HG02759 (cell line): ENCODE measurements around the gene PSTK.

Experiments used
- ATAC-seq: cut with Tn5 transposase; IDR thresholded peaks from one replicate; pipeline ENCODE4 v1.9.1; 2021; ENCODE audit warnings: mild to moderate bottlenecking, moderate library complexity; ENCODE audit not compliant: unreplicated experiment

PSTK gene

GRCh38 chr10:122990278-122990677 is 10.1 kb downstream of the PSTK start:
- ATAC-seq, result no peak

DNA sequence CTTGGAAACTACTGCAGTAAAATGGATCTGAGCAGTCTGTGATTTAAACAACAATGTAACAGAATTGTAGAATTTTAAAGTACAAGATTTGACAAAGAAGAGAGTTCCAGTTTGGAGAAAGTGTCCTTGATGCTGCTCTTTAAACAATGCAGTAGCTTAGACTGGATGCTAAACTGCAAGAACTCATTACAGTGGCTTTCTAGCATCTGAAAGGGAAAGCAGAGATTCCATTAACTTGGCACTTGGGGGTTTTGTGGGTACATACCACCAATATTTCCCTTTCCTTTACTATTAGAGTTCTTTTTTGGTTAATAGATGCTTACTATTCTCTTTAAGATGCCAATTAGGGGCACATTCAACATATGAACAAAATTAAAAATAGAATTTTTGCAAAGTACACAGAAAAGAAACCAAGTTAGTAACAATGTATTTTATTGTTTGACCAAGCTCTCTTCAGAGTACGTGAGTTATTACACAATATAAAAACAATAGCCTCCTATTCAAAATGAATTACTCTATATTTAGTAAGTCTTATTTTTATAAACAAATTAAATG is 11.9 kb downstream of the PSTK start:
- no peak for ATAC-seq

DNA sequence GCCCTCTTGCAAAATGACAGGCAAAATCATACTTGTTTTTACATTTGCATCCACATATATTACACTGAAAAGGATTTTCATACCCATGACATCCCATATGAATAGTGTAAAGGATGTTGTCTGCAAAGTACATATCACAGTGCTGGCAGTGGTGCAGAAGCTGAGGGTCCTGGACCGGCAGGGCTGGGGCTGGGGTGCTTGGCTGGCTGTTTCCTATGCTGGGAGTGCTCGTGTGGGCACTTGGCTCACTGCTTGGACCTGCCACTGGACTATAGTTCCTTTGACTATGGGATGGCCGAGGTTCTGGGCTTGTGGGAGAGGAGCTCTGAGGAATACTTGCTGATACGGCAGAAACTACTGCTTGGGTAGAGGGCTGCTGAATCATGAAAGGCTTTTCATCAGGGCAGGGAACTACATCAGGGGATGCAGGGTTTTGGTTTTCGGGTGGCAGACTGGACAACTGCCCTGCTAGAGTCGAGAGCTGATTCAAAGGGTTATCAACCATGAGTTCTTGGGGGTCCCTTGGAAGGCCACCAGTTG is 13.7 kb downstream of the PSTK start:
- ATAC-seq, result no peak

DNA sequence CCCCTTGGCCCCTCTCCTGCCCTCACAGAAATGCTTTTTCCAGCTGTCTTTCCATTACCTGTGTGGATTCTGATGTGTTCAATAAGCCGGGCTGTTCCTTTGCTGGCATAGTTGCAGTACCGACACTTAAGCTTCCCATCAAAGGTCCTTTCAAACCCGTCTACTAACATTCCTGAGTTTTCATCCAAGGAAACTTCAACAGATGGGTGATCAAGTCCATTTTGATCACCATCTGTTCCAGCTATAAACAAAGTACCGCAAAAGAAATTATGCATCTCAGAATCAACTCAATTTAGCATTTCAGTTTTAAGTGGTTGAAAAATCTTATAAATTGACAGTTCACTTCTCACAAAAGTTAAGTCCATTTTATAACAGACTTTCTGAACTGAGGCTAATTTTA is 15.7 kb downstream of the PSTK start:
- no peak for ATAC-seq

DNA sequence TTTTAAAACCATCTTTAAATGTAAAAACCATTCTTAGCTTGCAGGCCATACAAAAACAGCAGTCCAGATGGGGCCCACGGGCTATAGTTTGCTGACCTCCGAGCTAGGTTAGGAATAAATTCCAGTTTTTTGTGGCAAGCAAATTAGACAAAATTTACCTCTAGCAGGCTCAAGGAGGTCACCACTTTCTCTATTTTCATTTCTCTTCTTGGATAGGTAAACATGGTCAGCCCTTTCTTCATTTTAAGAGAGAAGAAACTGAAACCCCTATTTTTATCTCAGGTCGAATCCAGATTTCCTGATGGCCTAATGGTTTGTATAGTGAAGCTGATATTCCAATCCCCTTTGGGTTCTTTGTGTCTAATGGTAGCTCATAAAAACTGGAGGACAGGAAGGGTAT is 17.7 kb downstream of the PSTK start:
- ATAC-seq, result no peak

DNA sequence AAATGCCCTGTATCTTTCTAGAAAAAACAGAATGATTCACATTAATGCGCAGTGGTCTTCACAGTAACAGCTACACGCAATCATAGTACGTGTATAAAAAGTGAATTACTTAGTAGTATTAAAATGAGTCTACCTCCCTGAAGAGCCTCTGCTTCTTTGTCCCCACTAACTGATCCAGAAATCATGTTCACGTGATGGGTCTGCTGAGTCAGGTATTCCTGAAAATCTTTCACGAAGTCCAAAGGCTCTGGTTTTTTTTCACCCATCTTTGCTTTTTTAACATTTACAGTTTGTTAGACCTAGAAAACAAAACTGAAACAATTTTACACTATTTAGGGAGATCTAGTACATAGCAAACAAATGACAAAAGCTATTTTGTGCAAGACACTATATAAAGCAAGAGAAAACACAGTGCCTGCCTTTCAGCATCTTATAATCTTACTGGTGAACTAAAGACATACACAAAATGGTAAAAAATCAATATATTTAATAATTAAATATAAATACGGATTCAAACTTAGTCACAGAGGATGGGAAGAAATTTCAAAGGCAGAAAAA is 18.2 kb downstream of the PSTK start:
- ATAC-seq, result no peak

GRCh38 chr10:122998934-122999333 is 18.7 kb downstream of the PSTK start:
- no peak for ATAC-seq

GRCh38 chr10:122999347-122999746 is 19.1 kb downstream of the PSTK start:
- no peak for ATAC-seq

DNA sequence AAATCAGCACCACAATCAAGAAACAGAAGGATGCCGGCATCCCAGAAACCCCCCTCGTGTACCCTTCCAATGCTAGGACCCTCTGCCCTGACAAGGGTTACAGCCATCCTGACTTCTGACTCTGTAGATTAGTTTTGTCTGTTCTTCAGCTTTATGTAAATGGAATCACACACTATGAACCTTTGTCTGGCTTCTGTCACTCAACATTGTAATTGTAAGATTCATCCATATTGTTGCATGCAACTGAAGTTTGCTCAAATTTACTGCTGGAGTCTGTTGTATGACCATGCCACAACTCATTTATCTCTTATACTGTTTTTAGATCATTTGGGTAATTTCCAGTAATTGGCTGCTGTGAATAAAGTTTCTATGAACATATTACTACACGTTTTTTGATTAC is 20.0 kb downstream of the PSTK start:
- no peak for ATAC-seq

DNA sequence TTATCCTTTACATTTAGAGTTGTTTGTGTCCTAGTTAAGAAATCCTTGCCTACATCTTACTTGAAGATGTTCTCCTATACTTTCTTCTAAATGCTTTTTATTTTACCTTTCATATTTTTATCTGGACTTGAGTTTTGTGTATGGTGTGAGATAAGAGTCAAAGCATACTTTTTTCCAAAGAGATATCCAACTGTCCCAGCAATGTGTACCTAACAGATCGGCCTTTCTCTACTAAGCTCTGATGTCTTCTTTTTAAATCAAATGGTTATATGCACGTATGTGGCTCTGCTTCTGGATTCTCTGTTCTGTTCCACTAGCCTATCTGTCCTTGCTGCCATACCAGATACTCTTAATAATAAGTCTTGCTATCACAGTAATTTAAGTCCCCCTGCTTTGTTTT is 21.2 kb downstream of the PSTK start:
- no peak for ATAC-seq

DNA sequence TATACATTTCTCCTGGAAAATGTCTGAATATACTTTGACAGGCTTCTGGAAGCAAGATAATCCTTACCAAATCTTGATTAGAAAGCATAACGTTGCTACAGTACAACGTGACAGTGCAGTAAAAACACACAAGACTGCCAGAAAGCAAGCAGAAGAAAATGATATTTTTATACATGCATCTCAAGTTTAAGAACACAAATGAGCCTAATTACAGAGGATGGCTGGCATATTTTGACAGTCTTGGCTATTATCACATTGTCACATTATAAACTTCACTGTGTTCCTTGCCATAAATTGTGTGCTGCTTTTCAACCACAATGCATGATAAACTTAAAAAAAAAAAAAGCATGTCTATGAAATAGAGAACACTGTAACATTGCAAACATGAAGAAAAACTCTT is 24.1 kb downstream of the PSTK start:
- ATAC-seq, result no peak

GRCh38 chr10:123007558-123008354 is 27.6 kb downstream of the PSTK start:
- no peak for ATAC-seq

- ATAC-seq, result peak; percentile 89
Observed at GRCh38 chr10:123008355-123009104, 28.3 kb downstream of the PSTK start, which contains the start of the genes ACADSB and IKZF5. Gene ACADSB, plus strand, starts transcription at chr10:123009006. Its CDS starts 24 bp downstream, at chr10:123009030. Gene IKZF5, minus strand, starts transcription at chr10:123008795. Its CDS starts 10,170 bp downstream, at chr10:122998625.

DNA sequence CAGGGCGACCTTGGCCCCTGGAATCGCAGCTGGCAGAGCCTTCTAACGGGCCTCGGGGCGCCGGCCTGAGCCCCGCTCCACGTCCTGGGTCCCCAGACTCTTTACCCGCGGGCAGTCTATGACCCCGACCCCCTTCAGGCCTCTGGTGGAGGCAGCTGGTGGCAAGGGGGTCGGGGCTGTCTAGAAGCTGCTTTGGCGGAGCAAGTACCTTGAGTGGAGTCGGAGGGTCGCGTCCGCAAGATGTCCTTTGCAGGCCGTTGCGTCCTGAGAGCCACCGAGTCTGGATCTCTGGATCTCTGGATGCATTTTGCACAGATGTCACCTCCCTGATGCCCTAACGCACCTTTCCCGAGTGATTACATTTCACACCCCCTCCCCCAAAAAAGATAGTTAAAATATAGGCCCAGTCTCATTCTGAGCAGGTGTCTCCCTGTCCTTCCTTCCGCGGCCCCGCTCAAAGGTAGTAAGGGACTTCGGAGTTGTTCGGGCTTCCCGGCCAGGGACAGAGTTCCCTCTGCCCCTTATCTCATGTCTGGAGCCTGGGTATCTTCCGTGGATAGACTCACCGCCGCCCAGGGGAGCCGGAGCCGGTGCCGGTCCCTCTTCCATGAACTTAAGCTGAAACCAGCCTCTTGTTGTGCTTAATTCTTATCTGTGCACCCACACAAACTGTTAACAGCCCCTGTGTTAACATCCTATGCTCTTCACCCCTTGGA is 29.1 kb downstream of the PSTK start:
- ATAC-seq, result peak; percentile 10

DNA sequence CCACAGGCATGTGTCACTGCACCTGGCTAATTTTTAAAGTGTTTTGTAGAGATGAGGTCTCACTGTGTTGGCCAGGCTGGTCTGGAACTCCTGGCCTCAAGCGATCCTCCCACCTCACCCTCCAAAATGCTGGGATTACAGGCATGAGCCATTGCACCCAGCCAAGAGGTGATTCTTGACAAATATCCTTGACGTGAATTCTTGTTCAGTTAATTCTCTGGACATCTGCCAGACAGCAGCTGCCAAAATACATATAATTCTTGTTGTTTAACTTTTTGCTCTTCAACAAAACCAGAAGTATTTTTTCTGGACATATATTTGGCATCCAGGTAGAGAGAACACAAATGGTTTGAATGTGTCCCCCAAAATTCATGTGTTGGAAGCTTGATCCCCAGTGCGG is 31.8 kb downstream of the PSTK start:
- no peak for ATAC-seq

DNA sequence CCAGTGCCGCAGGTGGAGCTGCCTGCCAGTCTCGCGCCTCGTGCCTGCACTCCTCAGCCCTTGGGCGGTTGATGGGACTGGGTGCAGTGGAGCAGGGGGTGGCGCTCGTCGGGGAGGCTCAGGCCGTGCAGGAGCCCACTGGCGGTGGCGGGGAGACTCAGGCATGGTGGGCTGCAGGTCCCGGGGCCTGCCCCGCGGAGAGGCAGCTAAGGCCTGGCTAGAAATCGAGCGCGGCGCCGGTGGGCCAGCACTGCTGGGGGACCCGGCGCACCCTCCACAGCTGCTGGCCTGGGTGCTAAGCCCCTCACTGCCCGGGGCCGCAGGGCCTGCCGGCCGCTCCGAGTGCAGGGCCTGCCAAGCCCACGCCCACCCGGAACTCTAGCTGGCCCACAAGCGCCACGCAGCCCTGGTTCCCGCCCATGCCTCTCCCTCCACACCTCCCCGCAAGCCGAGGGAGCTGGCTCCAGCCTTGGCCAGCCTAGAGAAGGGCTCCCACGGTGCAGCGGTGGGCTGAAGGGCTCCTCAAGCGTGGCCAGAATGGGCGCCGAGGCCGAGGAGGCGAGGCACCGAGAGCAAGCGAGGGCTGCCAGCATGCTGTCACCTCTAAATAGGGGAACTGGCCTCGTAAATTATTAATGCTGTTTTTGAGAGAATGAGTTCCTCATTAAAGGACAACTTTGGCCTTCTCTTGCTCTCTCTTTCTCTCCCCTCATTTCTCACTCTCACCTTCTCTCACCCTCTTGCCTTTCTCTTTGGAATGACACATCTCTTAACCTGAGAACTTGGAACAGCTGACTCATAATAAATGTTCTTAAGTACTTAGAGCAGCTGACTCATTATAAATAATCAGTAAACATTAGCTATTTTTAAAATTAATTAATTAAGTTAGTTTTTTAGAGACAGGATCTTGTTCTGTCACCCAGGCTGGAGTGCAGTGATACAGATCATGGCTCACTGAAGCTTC is 33.5 kb downstream of the PSTK start:
- no peak for ATAC-seq

DNA sequence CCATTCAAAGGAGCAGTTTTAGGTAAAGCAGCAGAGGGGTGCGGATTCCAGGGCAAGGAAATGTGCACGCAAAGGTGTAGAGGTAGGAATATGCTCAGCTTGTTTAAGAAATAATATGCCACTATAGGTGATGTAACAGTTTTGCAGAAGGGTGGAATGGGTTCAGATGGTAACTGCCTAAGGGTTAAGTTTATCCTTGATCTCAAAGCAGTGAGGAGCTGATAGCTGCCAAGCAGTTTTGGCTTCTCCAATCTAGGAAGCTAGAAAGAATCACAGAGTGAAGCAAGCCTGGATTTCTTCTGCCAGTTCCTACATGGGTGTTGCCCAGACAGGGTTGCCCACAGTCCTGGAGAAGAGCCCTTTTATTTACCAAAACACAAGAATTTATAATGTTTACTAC is 34.6 kb downstream of the PSTK start:
- no peak for ATAC-seq

GRCh38 chr10:123016228-123016627 is 36.0 kb downstream of the PSTK start:
- ATAC-seq, result no peak

DNA sequence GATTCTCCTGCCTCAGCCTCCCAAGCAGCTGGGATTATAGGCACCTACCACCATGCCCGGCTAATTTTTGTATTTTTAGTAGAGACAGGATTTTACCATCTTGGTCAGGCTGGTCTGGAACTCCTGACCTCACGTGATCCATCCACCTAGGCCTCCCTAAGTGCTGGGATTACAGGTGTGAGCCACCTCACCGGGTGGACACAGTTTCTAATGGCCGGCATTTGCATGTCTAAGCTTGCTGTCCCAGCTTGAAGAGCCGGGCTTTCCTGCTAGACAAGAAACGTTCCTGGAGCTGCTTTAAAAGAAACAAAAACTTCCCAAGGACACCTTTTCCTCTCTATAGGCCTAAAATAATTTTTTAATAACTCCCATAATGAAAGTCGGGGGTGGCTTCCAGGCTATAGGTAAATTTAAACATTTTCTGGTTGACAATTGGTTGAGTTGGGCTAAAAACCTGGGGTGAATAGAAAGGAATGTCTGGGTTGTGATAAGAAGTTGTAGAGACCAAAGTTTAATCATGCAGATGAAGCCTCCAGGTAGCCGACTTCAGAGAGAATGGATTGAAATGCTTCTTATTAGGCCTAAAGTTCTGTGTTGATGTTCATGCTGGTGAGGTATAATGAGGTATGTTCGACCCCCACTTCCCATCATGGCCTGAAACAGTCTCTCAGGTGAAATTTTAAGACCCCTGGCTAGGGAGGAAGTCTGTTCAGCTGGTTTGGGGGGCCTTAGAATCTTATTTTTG is 37.4 kb downstream of the PSTK start:
- ATAC-seq, result no peak
